GM19099 (cell line): ENCODE data around the gene CGNL1.

Source experiments
- POLR2A ChIP-seq: IDR thresholded peaks from 3 replicates; pipeline ENCODE4 v1.6.1; 2011; ENCODE audit warnings: low read depth; ENCODE audit not compliant: insufficient read length; ENCODE audit errors: extremely low read depth

The CGNL1 gene

DNA sequence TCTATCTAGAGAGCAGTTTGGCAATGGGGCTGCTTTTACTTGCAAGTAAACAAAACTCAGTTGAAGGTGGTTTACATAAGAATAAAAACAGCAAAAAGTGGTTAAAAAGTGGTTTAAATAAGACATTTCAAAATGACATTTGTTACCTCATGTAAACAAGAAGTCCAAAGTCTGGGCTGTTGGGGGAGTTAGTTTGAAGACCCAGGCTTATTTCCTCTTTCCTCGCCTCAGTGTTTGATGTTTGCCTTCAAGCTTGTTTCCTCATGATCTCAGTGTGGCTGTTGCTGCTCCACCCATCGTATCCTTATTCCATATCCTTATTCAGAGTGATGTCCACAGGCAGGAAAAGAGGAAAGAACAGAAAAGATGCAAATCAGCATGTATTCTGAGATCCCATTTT, 15.2 kb downstream of the CGNL1 start:
- TF ChIP-seq POLR2A = no peak

- TF ChIP-seq POLR2A = no peak
Measured at GRCh38 chr15:57393061-57393460, 16.8 kb downstream of the CGNL1 start.

DNA sequence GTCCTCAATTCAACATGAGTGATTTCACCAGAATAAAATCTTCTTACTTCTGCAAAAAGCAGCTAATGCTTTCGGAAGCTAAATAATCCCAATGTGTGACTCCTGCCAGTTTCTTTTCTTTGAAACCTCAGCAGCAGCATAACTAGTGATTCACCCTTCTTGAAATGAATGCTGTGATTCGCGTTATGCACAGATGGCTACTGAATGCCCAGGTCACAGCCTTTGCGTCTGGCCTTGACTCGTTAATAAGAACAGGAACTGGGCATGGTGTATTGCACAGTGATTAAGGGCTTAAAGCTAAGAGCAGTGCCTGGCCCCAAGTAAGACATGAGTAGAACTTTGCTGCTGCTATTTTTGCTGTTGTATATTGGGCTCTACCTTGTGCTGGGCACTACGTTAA, 19.0 kb downstream of the CGNL1 start:
- TF ChIP-seq POLR2A = no peak

DNA sequence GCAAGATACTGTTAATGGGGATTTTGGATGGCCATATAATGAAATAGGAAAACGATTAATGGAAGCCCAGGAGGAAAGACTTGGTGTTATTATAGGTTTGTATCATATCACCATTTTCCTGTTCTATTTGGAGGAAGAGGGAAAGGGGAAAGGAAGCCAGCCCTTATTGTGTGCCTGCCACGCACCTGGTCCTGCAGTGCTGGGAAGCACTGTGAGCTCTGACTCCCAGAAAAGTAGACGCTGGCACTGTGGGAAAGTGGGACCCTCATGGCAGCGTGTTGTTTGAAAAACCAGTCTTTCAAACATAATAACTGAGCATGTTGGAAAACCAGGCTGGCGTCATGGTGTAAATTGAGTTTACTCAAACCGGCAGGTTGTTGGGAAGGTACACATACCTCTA, 22.0 kb downstream of the CGNL1 start:
- no peak for TF ChIP-seq POLR2A

- no peak for TF ChIP-seq POLR2A
Measured at GRCh38 chr15:57401546-57401945, 25.2 kb downstream of the CGNL1 start.

DNA sequence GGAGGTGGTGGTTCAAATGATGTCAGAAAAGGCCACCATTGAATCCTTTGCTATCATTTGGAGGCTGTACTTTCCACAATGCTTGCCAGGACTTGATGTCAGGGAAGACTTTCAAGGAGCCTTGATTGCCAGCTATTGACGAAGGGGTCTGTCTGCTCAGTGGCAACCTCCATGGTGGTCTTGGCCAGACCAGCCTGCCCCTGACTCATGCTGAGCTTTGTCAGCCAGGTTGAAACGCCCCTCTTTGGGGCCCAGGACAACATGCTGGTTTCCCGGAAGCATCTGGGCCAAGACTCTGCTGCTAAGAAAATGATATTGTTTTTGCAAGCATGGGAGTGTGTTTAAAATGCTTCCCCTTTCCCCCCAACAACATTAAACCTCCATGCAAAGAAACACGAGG, 26.7 kb downstream of the CGNL1 start:
- TF ChIP-seq POLR2A = no peak

- TF ChIP-seq POLR2A = no peak
Measured at GRCh38 chr15:57403566-57404325, 27.4 kb downstream of the CGNL1 start.

DNA sequence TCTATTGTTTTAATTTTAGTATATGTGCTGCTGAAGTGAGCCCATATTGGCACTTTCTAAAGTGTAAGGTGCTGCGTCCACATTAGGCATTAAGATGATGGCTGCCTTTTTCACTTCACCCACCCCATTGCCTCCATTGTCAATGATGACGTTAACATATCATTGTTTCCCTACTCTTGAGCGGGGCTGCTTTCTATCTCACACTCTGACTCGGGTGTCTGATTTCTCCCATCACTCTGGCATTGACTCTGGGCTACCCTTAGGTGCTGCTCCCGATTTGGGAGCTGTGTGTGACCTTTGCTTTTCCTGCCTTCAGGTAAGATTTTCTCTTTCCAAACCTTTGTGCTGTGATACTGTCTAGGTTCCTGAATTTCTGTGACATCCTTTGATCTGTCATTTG, 28.8 kb downstream of the CGNL1 start:
- no peak for TF ChIP-seq POLR2A

DNA sequence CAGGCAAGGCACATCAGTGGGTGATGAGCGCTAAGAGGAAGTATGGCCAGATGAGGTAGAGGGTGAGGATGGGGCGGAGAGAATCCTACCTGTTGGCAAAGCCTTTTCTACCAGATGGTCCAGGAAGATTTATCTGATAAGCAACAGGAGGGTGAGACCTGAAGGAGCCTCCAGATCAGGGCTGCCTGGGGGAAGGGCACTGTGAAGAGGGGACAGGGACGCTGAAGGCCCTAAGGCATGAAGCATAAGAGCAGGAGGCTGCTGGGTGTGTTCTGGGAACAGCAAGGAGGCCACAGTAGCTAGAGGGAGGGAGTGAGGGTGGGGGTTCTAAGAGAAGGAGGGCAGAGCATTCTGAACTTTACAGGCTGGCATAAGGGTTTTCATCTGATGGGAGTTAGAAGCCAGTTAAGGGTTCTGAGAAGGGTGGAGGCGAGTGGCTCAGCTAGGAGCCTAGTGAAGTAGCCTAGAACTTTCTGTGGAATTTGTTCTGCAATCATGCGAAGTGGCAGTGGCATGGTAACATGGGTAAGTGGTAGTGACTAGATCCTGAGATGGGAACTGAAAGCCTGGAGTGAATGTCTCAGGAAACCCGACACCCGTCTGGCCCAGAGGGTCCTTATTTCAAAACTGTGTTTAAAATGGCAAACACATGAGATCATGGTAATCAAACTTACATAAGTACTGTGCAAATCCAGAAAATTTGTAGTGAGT, 29.9 kb downstream of the CGNL1 start:
- TF ChIP-seq POLR2A = no peak

- TF ChIP-seq POLR2A = no peak
Measured at GRCh38 chr15:57410373-57410772, 34.1 kb downstream of the CGNL1 start.

- TF ChIP-seq POLR2A = no peak
Measured at GRCh38 chr15:57411945-57412768, 35.9 kb downstream of the CGNL1 start.

- TF ChIP-seq POLR2A = no peak
Measured at GRCh38 chr15:57415602-57416001, 39.3 kb downstream of the CGNL1 start.

- no peak for TF ChIP-seq POLR2A
Measured at GRCh38 chr15:57418635-57419034, 42.3 kb downstream of the CGNL1 start.

- no peak for TF ChIP-seq POLR2A
Measured at GRCh38 chr15:57419335-57419734, 43.0 kb downstream of the CGNL1 start.

DNA sequence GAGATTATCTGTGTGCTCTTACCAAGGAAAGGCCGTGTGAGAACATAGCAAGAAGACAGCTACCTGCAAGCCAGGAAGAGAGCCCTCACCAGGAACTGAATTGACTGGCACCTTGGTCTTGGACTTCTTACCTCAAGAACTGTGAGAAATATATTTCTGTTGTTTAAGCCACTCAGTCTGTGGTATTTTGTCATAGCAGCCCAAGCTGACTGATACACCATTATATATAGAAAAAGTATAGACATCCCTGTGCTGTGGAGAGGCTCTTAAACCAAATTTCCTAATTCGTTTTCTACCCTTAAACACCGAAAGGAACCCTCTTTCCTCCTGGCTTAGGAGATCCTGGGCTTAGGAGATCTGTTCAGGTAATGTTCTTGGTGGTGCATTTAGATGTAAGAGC, 44.8 kb downstream of the CGNL1 start:
- no peak for TF ChIP-seq POLR2A

GRCh38 chr15:57421551-57421950, 45.2 kb downstream of the CGNL1 start:
- no peak for TF ChIP-seq POLR2A

- TF ChIP-seq POLR2A = no peak
Measured at GRCh38 chr15:57422113-57422754, 45.9 kb downstream of the CGNL1 start.
